Ascending aorta (tissue), 2 donors: ENCODE results near the gene BUD13. TPM values are rescaled to one million over a fixed set of nuclear protein-coding genes. Genes with fewer than 3 reads are reported as not detected.

Experiments
- DNase-seq, 2 donors: peaks; one replicate each; pipeline ENCODE4 v3.0.0-alpha.2; 2019; ENCODE audit warnings: low spot score in 2 of 2
- H3K27ac ChIP-seq, 2 donors: fragments of 200-600 bp; sonication (generic); one replicate each; pipeline ENCODE4 v1.5.1; 2016 to 2017; ENCODE audit warnings: mild to moderate bottlenecking in 1 of 2
- H3K27me3 ChIP-seq: fragments of 200-600 bp; sonication (generic); one replicate; pipeline ENCODE4 v1.5.1; 2017
- H3K36me3 ChIP-seq, 2 donors: fragments of 200-600 bp; sonication (generic); one replicate each; pipeline ENCODE4 v1.5.1; 2016
- H3K4me1 ChIP-seq, 2 donors: fragments of 200-600 bp; sonication (generic); one replicate each; pipeline ENCODE4 v1.5.1; 2016 to 2017; ENCODE audit warnings: mild to moderate bottlenecking in 1 of 2
- H3K4me3 ChIP-seq, 2 donors: fragments of 200-600 bp; sonication (generic); one replicate each; pipeline ENCODE4 v1.5.1; 2016 to 2017; ENCODE audit warnings: mild to moderate bottlenecking in 1 of 2
- H3K9me3 ChIP-seq, 2 donors: fragments of 200-600 bp; sonication (generic); one replicate each; pipeline ENCODE4 v1.5.1; 2016
- CTCF ChIP-seq, 3 experiments: fragments of 200-600 bp in 2 of 3; fragments of 450-650 bp in 1 of 3; sonication (generic) in 2 of 3; IDR thresholded peaks; one replicate each; pipeline ENCODE4 v1.5.1; 2016 to 2019; ENCODE audit warnings: antibody characterized with exemption in 3 of 3, mild to moderate bottlenecking in 1 of 3, moderate library complexity in 1 of 3
- intact Hi-C: fragments of 100-400 bp; cut with DNase I; formaldehyde crosslinking; loops from one replicate; pipeline ENCODE4 v1.15.1; 2023
- total RNA-seq: library from RNA; depleted of rRNA; stranded (reverse); fragments of >200 nt; gene quantifications from one replicate; pipeline ENCODE4 v1.1.0, GENCODE V29; 2016

BUD13 gene
- total RNA-seq, 1 donor from 2014 or later, result 23.9 TPM

- TF ChIP-seq CTCF (IDR thresholded peaks at IDR 0.05), result no peak
- Histone ChIP-seq H3K27ac (peak overlapping the region in 1 of 2 donors; percentile 66), H3K4me3 (no peak overlapping the region), H3K4me1 (no peaks in the 10 kb centered on the region), H3K9me3 (no peaks in the 10 kb centered on the region), H3K27me3 (no peaks in the 10 kb centered on the region), H3K36me3 (no peaks in the 10 kb centered on the region)
- intact Hi-C loops, result no loop called here
- no peak for DNase-seq
Observed at GRCh38 chr11:116813781-116814471, 41.1 kb upstream of the BUD13 start.

- Histone ChIP-seq H3K36me3 (no peaks in the 10 kb centered on the region), H3K27me3 (no peaks in the 10 kb centered on the region), H3K4me3 (no peak overlapping the region), H3K27ac (peak overlapping the region in 1 of 2 donors; percentile 2), H3K9me3 (no peaks in the 10 kb centered on the region), H3K4me1 (no peaks in the 10 kb centered on the region)
- intact Hi-C loops, result no loop called here
- no peak for TF ChIP-seq CTCF (IDR thresholded peaks at IDR 0.05)
- no peak for DNase-seq
Observed at GRCh38 chr11:116813170-116813569, 40.4 kb upstream of the BUD13 start.

DNA sequence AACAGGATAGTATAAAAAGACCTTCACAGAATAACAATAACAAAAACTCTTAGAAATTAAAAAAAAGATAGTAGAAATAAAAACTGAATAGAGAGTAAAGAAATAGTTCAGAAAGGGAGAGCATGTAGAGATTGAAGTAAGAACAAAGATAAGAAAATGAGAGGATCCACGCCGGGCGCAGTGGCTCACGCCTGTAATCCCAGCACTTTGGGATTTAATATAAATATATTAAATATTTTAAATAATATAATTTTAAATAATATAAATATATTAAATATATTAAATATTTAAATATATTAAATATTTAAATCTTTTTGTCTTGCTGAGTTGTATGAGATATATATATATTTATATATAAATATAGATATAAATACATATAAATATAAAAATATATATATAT lies 39.3 kb upstream of the BUD13 start:
- Histone ChIP-seq H3K27ac (no peak overlapping the region), H3K4me1 (no peaks in the 10 kb centered on the region), H3K9me3 (no peaks in the 10 kb centered on the region), H3K36me3 (no peaks in the 10 kb centered on the region), H3K4me3 (no peak overlapping the region), H3K27me3 (no peaks in the 10 kb centered on the region)
- no peak for TF ChIP-seq CTCF (IDR thresholded peaks at IDR 0.05)
- intact Hi-C loops, result no loop called here
- DNase-seq, result no peak

DNA sequence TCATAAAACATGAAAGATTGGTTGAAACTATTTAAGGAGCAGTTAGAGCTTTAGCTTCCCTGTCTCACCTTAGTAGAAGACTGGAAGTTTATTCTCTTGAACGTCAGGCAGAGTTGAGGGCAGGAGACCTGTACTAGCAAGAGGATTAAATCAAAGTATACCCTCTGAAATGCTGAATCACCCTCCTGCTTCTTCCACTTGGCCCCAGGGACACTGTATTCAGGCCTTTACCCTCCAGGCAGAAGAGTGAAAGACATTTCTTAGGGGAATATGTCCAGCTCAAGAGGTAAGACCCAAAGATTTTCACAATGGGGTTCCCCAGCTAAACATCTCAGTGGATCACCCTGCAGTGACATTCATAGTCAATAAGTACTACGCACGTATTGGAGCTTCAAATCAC lies 38.4 kb upstream of the BUD13 start:
- no peak for DNase-seq
- Histone ChIP-seq H3K36me3 (no peaks in the 10 kb centered on the region), H3K4me3 (no peak overlapping the region), H3K27ac (no peak overlapping the region), H3K27me3 (no peaks in the 10 kb centered on the region), H3K4me1 (no peaks in the 10 kb centered on the region), H3K9me3 (no peaks in the 10 kb centered on the region)
- no peak for TF ChIP-seq CTCF (IDR thresholded peaks at IDR 0.05)
- intact Hi-C loops, result no loop called here

DNA sequence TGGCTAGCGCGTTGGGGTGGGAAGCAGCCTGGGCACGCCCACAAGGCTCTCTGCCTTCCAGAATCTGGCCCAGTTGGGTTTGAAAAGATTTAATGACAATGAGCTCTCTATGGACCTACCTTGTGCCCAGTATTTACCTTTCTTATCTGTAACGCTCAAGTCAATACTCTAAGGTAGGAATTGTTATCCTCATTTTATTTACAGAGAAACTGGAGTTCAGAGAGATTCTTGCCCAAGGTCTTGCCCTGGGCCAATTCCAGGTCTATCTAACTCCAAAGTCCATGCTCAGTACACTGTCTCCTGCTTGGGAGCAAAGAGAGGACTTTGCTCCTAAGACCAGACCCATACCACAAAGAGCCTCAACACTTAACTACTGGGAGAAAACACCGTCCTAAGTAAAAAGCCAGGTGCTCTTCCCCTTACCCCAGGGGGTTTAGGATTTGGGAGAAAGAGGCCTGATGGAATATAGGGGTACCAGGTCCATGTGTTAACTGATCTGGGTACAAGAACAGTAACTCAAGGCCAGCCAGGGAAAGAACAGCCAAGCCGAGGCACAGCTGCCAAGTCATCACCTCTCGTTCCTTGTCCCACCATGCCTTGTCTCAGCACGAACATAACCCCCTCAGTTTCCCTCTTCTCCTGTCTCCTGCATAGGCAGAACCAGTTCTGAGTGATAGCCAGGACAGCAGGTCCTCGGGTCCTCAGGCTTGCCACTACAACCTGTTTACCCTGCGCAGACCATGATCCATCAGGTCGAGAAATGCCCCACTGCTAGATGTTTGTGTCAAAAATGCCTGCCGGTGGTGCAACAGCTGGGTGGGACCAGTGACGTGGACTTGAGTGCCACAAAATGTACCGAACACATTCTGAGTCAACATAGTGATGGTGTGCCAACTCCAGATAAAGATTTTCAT lies 35.7 kb upstream of the BUD13 start:
- no peaks in the 10 kb centered on the region for H3K36me3 ChIP-seq
- TF ChIP-seq CTCF (IDR thresholded peaks at IDR 0.05), result no peak
- intact Hi-C loops, result no loop called here

More for the DNA sequence above, 35.7 kb upstream of the BUD13 start:
- no peak overlapping the region for H3K4me3 ChIP-seq
- no peaks in the 10 kb centered on the region for H3K4me1 ChIP-seq
- no peaks in the 10 kb centered on the region for H3K9me3 ChIP-seq
- H3K27ac ChIP-seq, result peak overlapping the region in 1 of 2 donors; percentile 12
- no peaks in the 10 kb centered on the region for H3K27me3 ChIP-seq
- DNase-seq, result no peak
